Measurements from ENCODE around the gene OPN3. TPM values are rescaled to one million over a fixed set of nuclear protein-coding genes. Genes with fewer than 3 reads are reported as not detected.

The OPN3 gene
- total RNA-seq, 1 donor from 2014 or later: 12.5 TPM

DNA sequence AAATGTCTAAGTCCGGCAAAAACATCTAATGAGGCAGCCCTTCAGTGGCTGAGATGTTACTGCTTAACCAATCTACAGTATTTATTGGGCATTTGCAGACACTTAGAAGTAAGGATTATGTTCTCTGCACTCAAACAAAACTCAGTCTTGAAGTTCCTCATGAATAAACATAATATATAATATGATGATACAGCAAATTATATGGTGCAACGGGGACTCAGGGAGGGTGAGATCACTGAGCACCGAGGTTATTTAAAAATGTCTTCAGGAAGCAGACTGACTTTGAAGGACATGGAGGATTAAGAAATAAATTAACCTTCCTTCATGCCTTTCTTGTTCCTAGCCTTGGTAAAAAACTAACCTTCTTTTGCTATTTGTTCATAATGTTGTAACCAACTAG lies 39.8 kb upstream of the OPN3 start:
- peaks cover 2% of the 10 kb centered on the region for H3K9me3 Mint-ChIP-seq (ENCODE audit: unreplicated experiment)
- H3K36me3 Mint-ChIP-seq (ENCODE audit: unreplicated experiment): no peaks in the 10 kb centered on the region
- H3K4me1 Mint-ChIP-seq (ENCODE audit: low read depth, unreplicated experiment): no peaks in the 10 kb centered on the region
- TF ChIP-seq, protein P1, sequence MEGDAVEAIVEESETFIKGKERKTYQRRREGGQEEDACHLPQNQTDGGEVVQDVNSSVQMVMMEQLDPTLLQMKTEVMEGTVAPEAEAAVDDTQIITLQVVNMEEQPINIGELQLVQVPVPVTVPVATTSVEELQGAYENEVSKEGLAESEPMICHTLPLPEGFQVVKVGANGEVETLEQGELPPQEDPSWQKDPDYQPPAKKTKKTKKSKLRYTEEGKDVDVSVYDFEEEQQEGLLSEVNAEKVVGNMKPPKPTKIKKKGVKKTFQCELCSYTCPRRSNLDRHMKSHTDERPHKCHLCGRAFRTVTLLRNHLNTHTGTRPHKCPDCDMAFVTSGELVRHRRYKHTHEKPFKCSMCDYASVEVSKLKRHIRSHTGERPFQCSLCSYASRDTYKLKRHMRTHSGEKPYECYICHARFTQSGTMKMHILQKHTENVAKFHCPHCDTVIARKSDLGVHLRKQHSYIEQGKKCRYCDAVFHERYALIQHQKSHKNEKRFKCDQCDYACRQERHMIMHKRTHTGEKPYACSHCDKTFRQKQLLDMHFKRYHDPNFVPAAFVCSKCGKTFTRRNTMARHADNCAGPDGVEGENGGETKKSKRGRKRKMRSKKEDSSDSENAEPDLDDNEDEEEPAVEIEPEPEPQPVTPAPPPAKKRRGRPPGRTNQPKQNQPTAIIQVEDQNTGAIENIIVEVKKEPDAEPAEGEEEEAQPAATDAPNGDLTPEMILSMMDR (IDR thresholded peaks at IDR 0.05; ENCODE audit: partially characterized antibody, unreplicated experiment): no peak
- no peak overlapping the region for H3K4me3 Mint-ChIP-seq (ENCODE audit: unreplicated experiment)
- H3K27ac Mint-ChIP-seq (ENCODE audit: unreplicated experiment): no peak overlapping the region
- peaks cover 3% of the 10 kb centered on the region for H3K27me3 Mint-ChIP-seq (ENCODE audit: unreplicated experiment)
- no peak for DNase-seq

DNA sequence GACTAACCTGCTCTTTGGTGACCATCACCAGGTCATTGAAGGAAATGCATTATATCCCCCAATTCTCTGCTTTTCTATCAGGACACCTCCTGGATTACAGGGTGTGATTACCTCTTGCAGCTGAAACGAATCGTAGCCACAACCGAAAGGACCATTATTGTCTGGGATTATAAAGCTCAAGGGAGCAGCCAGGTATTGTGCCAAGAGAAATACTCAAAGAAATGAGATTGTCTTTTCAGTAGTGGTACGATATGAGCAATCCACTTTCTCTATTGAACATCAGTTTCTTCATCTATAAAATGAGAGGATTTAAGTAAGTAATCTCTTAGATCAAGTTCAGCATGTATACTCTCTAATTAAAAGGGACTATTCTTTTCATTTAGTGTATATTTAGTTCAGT lies 39.2 kb upstream of the OPN3 start:
- Mint-ChIP-seq H3K27me3 (ENCODE audit: unreplicated experiment) (peaks cover 3% of the 10 kb centered on the region), H3K4me3 (ENCODE audit: unreplicated experiment) (no peak overlapping the region), H3K9me3 (ENCODE audit: unreplicated experiment) (peaks cover 2% of the 10 kb centered on the region), H3K27ac (ENCODE audit: unreplicated experiment) (no peak overlapping the region), H3K36me3 (ENCODE audit: unreplicated experiment) (no peaks in the 10 kb centered on the region), H3K4me1 (ENCODE audit: low read depth, unreplicated experiment) (no peaks in the 10 kb centered on the region)
- DNase-seq: no peak
- TF ChIP-seq, protein P1 (IDR thresholded peaks at IDR 0.05; ENCODE audit: partially characterized antibody, unreplicated experiment): no peak

DNA sequence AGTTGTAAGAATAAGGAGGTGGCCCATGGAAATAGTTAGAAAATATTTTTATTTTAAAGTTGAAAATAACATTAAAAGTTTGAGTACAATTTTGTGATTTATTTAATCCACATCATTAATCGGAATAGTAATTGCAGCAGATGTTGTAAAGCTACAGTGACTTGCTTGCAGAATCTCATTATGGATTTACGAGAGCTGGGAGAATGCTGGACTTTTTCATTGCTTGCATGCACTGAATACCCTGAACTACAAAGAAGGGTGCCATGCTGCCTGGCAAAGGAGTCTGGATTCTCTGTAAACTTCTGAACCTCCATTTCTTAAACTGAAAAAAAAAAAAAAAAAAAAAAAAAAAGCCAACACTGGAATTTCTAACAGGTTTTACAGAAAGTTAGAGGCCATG lies 38.4 kb upstream of the OPN3 start:
- Mint-ChIP-seq H3K4me1 (ENCODE audit: low read depth, unreplicated experiment) (no peaks in the 10 kb centered on the region), H3K36me3 (ENCODE audit: unreplicated experiment) (no peaks in the 10 kb centered on the region), H3K4me3 (ENCODE audit: unreplicated experiment) (no peak overlapping the region), H3K27me3 (ENCODE audit: unreplicated experiment) (peaks cover 3% of the 10 kb centered on the region), H3K9me3 (ENCODE audit: unreplicated experiment) (peaks cover 2% of the 10 kb centered on the region), H3K27ac (ENCODE audit: unreplicated experiment) (no peak overlapping the region)
- TF ChIP-seq, protein P1 (IDR thresholded peaks at IDR 0.05; ENCODE audit: partially characterized antibody, unreplicated experiment): no peak
- DNase-seq: no peak

DNA sequence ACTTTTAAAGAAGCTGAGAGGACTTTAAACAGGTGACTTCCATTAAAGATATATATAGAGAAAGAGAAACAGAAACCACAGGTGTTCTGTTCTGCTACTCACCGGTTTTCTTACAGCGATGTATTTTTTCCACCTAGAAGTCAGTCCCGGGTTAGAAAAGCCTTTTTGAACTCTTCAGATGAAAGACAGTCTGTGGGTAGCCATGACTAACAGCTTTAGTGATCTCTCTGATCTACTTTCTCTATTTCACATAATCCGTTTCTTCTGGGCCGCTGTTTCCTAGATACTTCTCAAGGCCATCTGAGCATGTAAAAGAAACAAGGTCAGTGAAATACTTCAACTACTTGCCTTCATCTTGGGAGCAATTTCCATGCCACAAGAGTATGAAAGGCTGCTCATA lies 37.0 kb upstream of the OPN3 start:
- no peak overlapping the region for H3K4me3 Mint-ChIP-seq (ENCODE audit: unreplicated experiment)
- no peak overlapping the region for H3K27ac Mint-ChIP-seq (ENCODE audit: unreplicated experiment)
- H3K27me3 Mint-ChIP-seq (ENCODE audit: unreplicated experiment): peaks cover 1% of the 10 kb centered on the region
- TF ChIP-seq, protein P1 (IDR thresholded peaks at IDR 0.05; ENCODE audit: partially characterized antibody, unreplicated experiment): no peak
- no peaks in the 10 kb centered on the region for H3K36me3 Mint-ChIP-seq (ENCODE audit: unreplicated experiment)
- DNase-seq: no peak
- no peaks in the 10 kb centered on the region for H3K4me1 Mint-ChIP-seq (ENCODE audit: low read depth, unreplicated experiment)
- peaks cover 2% of the 10 kb centered on the region for H3K9me3 Mint-ChIP-seq (ENCODE audit: unreplicated experiment)

DNA sequence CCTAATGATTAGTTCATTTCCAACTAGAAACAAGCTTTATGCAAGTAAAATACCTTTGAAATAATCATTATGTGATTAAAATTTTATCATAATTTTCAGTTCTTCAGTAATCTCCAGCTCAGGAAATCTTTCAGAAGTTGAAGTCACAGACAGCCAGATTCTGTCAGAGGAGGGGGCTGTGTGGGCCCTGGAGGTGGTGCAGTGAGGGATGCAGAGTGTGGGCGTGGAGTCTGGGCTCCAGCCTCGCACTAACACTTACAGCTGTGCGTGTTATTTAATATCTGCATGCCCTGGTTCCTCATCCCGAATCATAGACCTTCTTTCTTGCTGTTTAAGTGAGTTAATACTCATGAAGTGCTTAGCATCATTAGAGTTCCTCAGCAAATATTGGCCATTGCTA lies 35.8 kb upstream of the OPN3 start:
- H3K27ac Mint-ChIP-seq (ENCODE audit: unreplicated experiment): no peak overlapping the region
- H3K27me3 Mint-ChIP-seq (ENCODE audit: unreplicated experiment): no peaks in the 10 kb centered on the region
- no peak for DNase-seq
- H3K9me3 Mint-ChIP-seq (ENCODE audit: unreplicated experiment): no peaks in the 10 kb centered on the region
- TF ChIP-seq, protein P1 (IDR thresholded peaks at IDR 0.05; ENCODE audit: partially characterized antibody, unreplicated experiment): no peak
- H3K4me1 Mint-ChIP-seq (ENCODE audit: low read depth, unreplicated experiment): no peaks in the 10 kb centered on the region
- H3K36me3 Mint-ChIP-seq (ENCODE audit: unreplicated experiment): no peaks in the 10 kb centered on the region
- H3K4me3 Mint-ChIP-seq (ENCODE audit: unreplicated experiment): no peak overlapping the region
